Measurements from ENCODE around the gene CCDC87.
A peak's percentile ranks its signal among the peaks of the same experiment; 100 is the strongest.
"Not testable (repeated sequence)": the region's sequence is repeated elsewhere in the genome, so short reads cannot be mapped to it uniquely, and the experiment has no call there.

CCDC87 gene

DNA sequence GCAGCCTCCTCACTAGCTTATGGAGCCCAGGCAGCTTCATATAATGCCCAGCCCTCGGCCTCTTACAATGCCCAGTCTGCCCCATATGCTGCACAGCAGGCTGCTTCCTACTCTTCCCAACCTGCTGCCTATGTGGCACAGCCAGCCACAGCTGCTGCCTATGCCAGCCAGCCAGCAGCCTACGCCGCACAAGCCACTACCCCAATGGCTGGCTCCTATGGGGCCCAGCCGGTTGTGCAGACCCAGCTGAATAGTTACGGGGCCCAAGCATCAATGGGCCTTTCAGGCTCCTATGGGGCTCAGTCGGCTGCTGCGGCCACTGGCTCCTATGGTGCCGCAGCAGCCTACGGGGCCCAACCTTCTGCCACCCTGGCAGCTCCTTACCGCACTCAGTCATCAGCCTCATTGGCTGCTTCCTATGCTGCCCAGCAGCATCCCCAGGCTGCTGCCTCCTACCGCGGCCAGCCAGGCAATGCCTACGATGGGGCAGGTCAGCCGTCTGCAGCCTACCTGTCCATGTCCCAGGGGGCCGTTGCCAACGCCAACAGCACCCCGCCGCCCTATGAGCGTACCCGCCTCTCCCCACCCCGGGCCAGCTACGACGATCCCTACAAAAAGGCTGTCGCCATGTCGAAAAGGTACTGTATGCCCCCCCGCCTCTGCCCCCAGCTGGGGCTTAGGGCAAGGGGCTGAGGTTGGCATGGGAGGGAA is 32.3 kb upstream of the CCDC87 start:
- H3K4me3 Mint-ChIP-seq, result no peak overlapping the region
- peaks cover 23% of the 10 kb centered on the region for H3K36me3 Mint-ChIP-seq
- H3K9me3 Mint-ChIP-seq, result no peaks in the 10 kb centered on the region
- peaks cover 79% of the 10 kb centered on the region for H3K4me1 Mint-ChIP-seq
- no peaks in the 10 kb centered on the region for H3K27me3 Mint-ChIP-seq
- H3K27ac Mint-ChIP-seq, result no peak overlapping the region

DNA sequence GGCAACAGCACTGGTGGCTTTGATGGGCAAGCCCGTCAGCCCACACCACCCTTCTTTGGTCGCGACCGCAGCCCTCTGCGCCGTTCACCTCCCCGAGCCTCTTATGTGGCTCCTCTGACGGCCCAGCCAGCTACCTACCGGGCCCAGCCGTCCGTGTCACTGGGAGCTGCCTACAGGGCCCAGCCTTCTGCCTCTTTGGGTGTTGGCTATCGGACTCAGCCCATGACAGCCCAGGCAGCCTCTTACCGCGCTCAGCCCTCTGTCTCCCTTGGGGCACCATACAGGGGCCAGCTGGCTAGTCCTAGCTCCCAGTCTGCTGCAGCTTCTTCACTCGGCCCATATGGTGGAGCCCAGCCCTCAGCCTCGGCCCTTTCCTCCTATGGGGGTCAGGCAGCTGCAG is 31.6 kb upstream of the CCDC87 start:
- H3K4me3 Mint-ChIP-seq, result no peak overlapping the region
- H3K27me3 Mint-ChIP-seq, result no peaks in the 10 kb centered on the region
- no peaks in the 10 kb centered on the region for H3K9me3 Mint-ChIP-seq
- H3K36me3 Mint-ChIP-seq, result peaks cover 24% of the 10 kb centered on the region
- H3K27ac Mint-ChIP-seq, result no peak overlapping the region
- peaks cover 78% of the 10 kb centered on the region for H3K4me1 Mint-ChIP-seq

DNA sequence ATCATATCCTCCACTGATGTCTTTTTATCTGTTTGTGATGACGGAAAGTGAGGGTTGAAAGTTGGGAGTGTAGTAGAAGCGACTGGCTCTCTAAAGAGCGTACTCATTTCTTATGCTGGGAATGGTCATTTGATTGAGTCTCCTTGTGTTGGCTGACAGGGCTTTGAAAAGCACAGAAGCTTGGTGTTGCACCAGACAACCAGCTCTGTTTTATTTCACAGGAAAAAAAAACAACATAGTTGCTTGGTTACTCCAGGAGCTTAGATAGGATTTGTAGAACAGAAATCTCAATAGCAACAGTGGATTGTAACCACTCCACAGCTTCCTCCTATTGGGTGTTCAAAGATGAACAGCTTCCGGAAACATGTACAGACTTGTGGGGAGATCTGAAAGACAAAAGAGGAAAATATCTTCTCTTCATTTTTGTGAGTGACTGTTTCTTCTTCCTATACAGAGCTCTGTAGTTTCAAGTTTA is 26.3 kb upstream of the CCDC87 start:
- peaks cover 36% of the 10 kb centered on the region for H3K36me3 Mint-ChIP-seq
- H3K4me3 Mint-ChIP-seq, result peak overlapping the region; percentile 98
- peak overlapping the region; percentile 85 for H3K27ac Mint-ChIP-seq
- H3K27me3 Mint-ChIP-seq, result no peaks in the 10 kb centered on the region
- peaks cover 64% of the 10 kb centered on the region for H3K4me1 Mint-ChIP-seq
- H3K9me3 Mint-ChIP-seq, result no peaks in the 10 kb centered on the region

DNA sequence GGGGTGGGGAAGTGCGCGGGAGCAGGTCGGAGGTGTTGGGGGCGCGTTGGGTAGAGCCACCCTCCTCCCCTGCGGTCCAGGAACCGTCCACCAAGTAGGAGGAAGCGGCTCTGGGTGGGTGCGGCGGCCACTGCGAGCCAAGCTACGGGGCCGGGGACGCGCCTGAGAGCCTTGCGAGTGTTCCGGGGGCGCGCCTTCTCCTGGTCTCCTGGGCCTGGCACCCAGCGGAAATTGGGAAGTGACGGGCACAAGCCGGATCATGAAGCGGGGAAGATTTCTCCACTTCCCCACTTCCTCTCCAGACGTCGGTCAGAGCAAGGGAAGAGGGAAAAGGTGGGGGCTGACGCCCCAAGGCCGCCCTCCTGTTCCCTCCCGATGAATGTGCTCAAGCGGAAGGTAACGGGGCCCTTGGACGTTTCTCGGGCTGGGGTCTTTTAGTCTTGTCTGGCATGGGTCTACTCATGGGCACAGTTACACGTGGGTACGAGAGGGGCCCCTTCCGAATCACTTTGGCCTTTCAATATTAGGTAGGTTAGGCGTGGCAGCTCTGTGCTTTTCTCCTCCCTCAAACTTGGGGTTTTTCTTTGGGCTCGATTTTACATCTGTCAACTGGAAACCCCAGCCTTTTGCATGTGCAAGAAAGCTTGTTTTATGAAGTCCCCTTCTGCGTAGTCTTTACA is 24.4 kb upstream of the CCDC87 start:
- H3K4me3 Mint-ChIP-seq, result peak overlapping the region; percentile 98
- H3K9me3 Mint-ChIP-seq, result no peaks in the 10 kb centered on the region
- peak overlapping the region; percentile 99 for H3K27ac Mint-ChIP-seq
- no peaks in the 10 kb centered on the region for H3K27me3 Mint-ChIP-seq
- H3K4me1 Mint-ChIP-seq, result peaks cover 46% of the 10 kb centered on the region
- H3K36me3 Mint-ChIP-seq, result peaks cover 26% of the 10 kb centered on the region

DNA sequence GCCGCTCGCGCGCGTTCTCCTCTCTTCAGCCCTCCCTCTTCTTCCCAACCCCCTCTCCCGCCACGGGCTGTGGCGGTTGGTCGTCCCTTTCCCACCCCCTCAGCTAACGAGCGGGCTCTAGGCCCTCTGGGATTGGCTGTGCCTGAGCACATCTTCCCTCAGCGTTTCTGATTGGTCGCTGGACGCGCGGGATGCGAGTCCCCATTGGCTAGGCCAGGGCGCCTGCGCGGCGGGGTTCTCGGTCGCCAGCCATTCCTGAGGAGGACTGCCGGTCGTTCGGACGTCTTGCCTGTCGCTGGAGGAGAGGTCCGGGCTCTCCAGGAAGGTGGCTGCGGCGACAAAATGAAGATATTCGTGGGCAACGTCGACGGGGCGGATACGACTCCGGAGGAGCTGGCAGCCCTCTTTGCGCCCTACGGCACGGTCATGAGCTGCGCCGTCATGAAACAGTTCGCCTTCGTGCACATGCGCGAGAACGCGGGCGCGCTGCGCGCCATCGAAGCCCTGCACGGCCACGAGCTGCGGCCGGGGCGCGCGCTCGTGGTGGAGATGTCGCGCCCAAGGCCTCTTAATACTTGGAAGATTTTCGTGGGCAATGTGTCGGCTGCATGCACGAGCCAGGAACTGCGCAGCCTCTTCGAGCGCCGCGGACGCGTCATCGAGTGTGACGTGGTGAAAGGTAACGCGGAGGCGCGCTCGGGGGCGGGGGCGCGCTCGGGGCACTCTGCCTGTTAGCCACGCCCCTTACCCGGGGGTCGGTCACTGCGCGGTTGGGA is 23.7 kb upstream of the CCDC87 start, which contains the start of gene RBM14:
RBM14 (plus strand) TSS at position 252 of the 776 bp plus-strand sequence; CDS start at position 343, 91 bp downstream.
- Mint-ChIP-seq H3K9me3 (no peaks in the 10 kb centered on the region), H3K27ac (peak within 1 kb of the TSS; percentile 99), H3K36me3 (peaks cover 26% of the 10 kb centered on the region), H3K4me3 (peak within 1 kb of the TSS; percentile 98), H3K4me1 (peaks cover 40% of the 10 kb centered on the region), H3K27me3 (no peaks in the 10 kb centered on the region)

DNA sequence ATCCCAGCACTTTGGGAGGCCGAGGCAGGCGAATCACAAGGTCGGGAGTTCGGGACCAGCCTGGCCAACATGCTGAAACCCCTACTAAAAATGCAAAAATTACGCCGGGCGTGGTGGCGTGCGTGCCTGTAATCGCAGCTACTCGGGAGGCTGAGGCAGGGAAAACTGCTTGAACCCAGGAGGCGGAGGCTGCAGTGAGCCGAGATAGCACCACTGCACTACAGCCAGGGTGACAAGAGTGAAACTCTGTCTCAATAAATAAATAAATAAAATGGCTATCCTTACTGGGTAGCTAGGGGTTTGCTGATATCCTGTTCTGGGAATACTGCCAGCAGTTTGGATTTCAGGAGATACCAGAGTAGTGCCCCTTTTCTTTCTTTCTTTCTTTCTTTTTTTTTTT is 21.2 kb upstream of the CCDC87 start:
- peaks cover 36% of the 10 kb centered on the region for H3K4me1 Mint-ChIP-seq
- no peaks in the 10 kb centered on the region for H3K9me3 Mint-ChIP-seq
- H3K36me3 Mint-ChIP-seq, result peaks cover 20% of the 10 kb centered on the region
- H3K27ac Mint-ChIP-seq, result no peak overlapping the region
- no peak overlapping the region for H3K4me3 Mint-ChIP-seq
- H3K27me3 Mint-ChIP-seq, result no peaks in the 10 kb centered on the region

DNA sequence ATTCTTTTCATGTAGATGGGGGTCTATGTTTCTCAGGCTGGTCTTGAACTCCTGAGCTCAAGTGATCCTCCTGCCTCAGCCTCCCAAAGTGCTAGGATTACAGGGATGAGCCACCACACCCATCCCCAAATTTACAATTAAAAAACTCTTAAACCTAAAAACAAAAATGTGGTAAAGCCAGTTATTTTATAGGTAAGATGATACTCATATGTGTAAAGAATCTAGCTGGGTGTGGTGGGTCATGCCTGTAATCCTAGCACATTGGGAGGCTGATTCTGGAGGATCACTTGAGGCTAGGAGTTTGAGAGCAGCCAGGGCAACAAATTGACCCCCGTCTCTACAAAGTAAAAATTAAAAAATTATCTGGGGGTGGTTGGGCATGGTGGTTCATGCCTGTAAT is 19.6 kb upstream of the CCDC87 start:
- no peaks in the 10 kb centered on the region for H3K27me3 Mint-ChIP-seq
- H3K27ac Mint-ChIP-seq, result no peak overlapping the region
- no peaks in the 10 kb centered on the region for H3K9me3 Mint-ChIP-seq
- peaks cover 23% of the 10 kb centered on the region for H3K4me1 Mint-ChIP-seq
- H3K36me3 Mint-ChIP-seq, result peaks cover 5% of the 10 kb centered on the region
- no peak overlapping the region for H3K4me3 Mint-ChIP-seq

DNA sequence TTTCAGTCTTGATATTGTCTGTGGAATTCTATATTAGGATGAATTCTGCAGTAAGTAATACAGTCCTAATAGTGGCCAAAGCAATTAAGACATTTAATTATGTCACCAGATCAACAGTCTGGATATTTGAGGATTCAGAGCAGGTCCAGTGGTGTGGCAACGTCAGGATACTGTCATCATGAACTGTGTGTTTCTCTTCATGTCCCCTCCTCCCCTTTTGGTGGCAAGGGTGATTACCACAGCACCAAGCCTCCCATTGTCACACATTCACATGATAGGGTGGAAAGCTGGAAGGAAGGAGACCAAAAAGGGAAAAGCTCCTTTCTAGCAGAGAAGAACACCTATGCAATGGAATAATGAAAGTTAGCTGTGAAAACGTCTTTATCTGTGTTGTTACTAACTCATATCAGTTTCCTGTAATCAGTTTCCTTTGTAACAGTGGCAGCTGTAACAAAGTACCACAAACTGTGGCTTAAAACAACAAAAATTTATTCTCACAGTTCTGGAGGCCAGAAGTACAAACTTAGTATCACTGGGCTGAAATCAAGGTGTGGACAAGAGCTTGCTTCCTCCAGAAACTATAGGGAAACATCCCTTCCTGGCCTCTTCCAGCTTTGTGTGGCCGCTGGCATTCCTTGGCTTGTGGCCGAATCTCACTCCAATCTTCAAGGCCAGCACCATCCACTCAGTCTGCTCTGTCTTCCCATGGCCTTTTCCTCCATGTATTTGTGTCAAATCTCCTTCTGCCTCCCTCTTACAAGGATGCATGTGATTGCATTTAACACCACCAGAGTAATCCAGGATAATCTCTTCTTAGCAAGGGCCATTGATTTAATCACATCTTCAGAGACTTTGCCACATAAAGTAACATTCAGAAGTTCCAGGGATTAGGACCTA is 17.1 kb upstream of the CCDC87 start:
- H3K9me3 Mint-ChIP-seq, result no peaks in the 10 kb centered on the region
- no peaks in the 10 kb centered on the region for H3K27me3 Mint-ChIP-seq
- H3K36me3 Mint-ChIP-seq, result no peaks in the 10 kb centered on the region
- H3K4me3 Mint-ChIP-seq, result no peak overlapping the region
- H3K27ac Mint-ChIP-seq, result no peak overlapping the region
- peaks cover 12% of the 10 kb centered on the region for H3K4me1 Mint-ChIP-seq

DNA sequence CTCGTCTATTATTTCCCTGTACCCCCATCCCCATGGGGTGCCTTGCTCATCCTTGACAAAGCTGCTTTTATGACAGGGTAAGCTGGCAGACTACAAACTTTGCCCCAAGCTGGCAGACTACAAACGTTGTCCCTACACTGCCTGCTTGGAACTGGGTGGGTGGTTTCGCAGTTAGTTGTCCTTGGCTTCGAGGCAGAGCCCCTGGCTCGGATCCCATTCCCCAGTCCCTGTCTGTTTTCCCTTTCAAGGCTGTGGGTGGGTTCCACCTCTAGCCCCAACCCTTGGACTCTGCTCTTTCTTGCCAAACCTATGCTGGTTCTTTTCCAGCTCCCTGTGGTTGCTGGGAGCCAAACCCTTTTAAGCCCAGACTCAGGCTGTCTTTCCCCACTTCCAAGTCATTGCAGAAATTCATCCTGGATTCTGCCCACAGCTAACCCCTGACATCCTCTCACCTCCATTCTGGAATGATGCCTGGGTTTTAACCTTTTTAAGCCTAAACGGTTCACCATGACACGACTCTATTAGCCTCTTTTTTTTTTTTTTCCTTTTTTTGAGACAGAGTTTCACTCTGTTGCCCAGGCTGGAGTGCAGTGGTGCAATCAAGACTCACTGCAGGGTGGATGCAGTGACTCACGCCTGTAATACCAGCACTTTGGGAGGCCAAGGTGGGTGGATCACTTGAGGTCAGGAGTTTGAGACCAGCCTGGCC is 14.4 kb upstream of the CCDC87 start:
- no peaks in the 10 kb centered on the region for H3K9me3 Mint-ChIP-seq
- no peak overlapping the region for H3K4me3 Mint-ChIP-seq
- H3K27me3 Mint-ChIP-seq, result no peaks in the 10 kb centered on the region
- H3K27ac Mint-ChIP-seq, result no peak overlapping the region
- H3K36me3 Mint-ChIP-seq, result no peaks in the 10 kb centered on the region
- H3K4me1 Mint-ChIP-seq, result peaks cover 12% of the 10 kb centered on the region

DNA sequence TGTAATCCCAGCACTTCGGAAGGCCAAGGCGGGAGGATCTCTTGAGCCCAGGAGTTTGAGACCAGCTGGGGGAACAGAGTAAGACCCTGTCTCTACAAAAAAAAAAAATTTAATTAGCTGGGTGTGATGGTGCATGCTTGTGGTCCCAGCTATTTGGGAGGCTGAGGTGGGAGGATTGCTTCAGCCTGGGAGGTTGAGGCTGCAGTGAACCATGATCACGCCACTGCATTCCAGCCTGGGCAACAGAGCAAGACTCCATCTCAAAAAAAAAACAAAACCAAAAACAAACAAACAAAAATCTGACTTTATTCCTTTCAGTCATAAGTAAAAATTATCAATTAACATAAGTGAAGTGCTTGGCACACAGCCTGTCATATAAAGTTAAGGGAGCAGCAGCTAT is 13.7 kb upstream of the CCDC87 start:
- H3K27me3 Mint-ChIP-seq, H3K36me3 Mint-ChIP-seq, H3K9me3 Mint-ChIP-seq, H3K27ac Mint-ChIP-seq, H3K4me3 Mint-ChIP-seq: not testable (repeated sequence)
- H3K4me1 Mint-ChIP-seq, result peaks cover 12% of the 10 kb centered on the region

DNA sequence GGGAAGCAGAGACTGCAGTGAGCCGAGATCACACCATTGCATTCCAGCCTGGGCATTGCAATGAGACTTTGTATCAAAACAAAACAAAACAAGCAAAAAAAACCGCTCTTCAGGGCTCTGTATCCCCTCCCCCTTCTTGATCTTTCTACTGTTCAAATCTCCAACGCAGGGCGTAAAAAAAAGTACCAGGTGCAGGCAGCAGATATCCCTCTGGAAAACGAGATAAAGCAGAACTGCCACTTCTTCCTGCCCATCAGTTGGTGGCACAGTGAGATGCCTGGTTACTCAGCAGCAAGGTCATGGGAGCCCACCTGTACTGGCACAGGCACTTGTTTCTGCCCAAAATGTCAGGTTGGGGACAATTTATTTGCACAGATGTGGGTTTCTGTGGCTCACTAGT is 11.3 kb upstream of the CCDC87 start:
- no peaks in the 10 kb centered on the region for H3K27me3 Mint-ChIP-seq
- H3K9me3 Mint-ChIP-seq, result no peaks in the 10 kb centered on the region
- no peak overlapping the region for H3K4me3 Mint-ChIP-seq
- no peaks in the 10 kb centered on the region for H3K4me1 Mint-ChIP-seq
- H3K36me3 Mint-ChIP-seq, result no peaks in the 10 kb centered on the region
- H3K27ac Mint-ChIP-seq, result no peak overlapping the region

DNA sequence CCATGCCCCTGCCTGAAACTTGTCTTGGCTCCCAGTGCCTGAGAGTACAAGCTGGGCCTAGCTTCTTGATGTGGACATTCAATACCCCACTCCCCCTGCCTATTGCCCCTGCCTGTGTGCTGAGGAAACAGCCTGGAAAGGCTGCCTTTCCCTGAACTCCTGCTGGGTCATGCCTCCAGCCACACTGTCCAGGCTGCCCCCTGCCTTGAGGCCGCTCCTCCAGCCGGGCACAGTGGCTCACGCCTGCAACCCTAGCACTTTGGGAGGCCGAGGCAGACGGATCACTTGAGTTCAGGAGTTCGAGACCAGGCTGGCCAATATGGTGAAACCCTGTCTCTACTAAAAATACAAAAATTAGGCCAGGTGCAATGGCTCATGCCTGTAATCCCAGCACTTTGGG is 10.2 kb upstream of the CCDC87 start:
- H3K9me3 Mint-ChIP-seq, result no peaks in the 10 kb centered on the region
- no peak overlapping the region for H3K4me3 Mint-ChIP-seq
- no peaks in the 10 kb centered on the region for H3K4me1 Mint-ChIP-seq
- H3K27me3 Mint-ChIP-seq, result no peaks in the 10 kb centered on the region
- H3K27ac Mint-ChIP-seq, result no peak overlapping the region
- no peaks in the 10 kb centered on the region for H3K36me3 Mint-ChIP-seq

DNA sequence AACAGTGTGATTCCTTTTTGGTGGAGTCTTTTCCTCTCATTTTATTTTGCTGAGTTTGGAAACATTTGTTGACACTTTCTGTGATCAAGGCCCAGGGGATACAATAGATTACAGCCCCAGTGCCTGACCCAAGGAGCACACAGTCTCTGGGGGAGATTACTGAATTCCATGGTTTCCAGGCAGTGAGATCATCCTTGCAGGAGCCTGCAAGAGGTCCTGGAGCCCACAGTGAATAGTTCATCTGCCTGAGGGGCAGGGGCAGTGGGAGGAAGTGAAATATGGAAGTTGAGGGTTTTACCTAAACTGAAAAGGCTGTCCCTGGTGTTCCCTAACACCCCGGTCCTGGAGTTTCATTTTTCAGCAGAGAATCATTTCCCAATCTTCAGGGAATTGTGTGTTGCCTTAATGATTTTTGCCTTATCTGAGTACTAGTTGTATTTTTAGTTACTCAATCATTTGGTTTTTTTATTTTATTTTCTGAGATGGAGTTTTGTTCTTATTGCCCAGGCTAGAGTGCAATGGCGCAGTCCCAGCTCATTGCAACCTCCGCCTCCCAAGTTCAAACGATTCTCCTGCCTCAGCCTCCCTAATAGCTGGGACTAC is 7.9 kb upstream of the CCDC87 start:
- Mint-ChIP-seq H3K27ac (no peak overlapping the region), H3K4me3 (no peak overlapping the region), H3K4me1 (peaks cover 8% of the 10 kb centered on the region), H3K27me3 (no peaks in the 10 kb centered on the region), H3K36me3 (no peaks in the 10 kb centered on the region), H3K9me3 (no peaks in the 10 kb centered on the region)

DNA sequence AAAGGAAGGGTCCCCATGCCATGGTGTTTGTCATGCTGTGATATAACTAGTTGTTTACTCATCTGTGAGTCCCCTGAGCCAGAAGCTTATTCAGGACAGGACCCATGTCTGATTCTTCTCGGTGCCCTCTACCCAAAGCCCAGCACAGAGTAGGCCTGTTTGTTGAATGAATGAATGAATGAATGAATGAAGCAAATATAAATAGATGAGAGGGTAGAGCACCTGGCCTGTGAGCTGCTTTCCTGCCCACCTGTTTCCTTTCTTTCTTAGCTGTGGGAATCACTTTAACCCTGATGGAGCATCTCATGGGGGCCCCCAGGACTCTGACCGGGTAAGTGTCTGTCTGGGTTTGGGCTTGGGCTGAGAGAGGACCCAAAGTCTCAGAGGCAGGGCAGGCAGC is 7.4 kb upstream of the CCDC87 start:
- no peaks in the 10 kb centered on the region for H3K36me3 Mint-ChIP-seq
- no peaks in the 10 kb centered on the region for H3K27me3 Mint-ChIP-seq
- no peaks in the 10 kb centered on the region for H3K9me3 Mint-ChIP-seq
- peaks cover 13% of the 10 kb centered on the region for H3K4me1 Mint-ChIP-seq
- no peak overlapping the region for H3K4me3 Mint-ChIP-seq
- H3K27ac Mint-ChIP-seq, result no peak overlapping the region

Data from activated naive CD4-positive, alpha-beta T cell treated with anti-CD3 and anti-CD28 coated beads, Interleukin-2, amount 50 U/mL, for 24 hours (primary cell).